Measurements from ENCODE around the gene NPLOC4. TPM values are rescaled to one million over a fixed set of nuclear protein-coding genes. Genes with fewer than 3 reads are reported as not detected.

NPLOC4 gene
- total RNA-seq, 1 experiment from 2014 or later = 146 TPM

GRCh38 chr17:81566461-81567126, 70.3 kb downstream of the NPLOC4 start:
- peak overlapping the region; percentile 57 for H3K27ac Mint-ChIP-seq (ENCODE audit: unreplicated experiment)
- no peak for TF ChIP-seq CTCF (IDR thresholded peaks at IDR 0.05; ENCODE audit: unreplicated experiment)
- H3K36me3 Mint-ChIP-seq (ENCODE audit: insufficient read depth, unreplicated experiment) = peaks cover 73% of the 10 kb centered on the region
- BruUV-seq (replicated peaks) = no TSS peak
- H3K27me3 Mint-ChIP-seq (ENCODE audit: unreplicated experiment) = no peaks in the 10 kb centered on the region
- H3K4me3 Mint-ChIP-seq (ENCODE audit: low read depth, unreplicated experiment) = peak overlapping the region; percentile 56
- CTCF ChIA-PET = interaction anchor here (0.6 to 2.1 kb wide), 5 partner anchors 10 to 344 kb away, joined by 4 to 10 read pairs (median 4); partner anchors contain the start of genes CEP131 and FAAP100
- no peaks in the 10 kb centered on the region for H3K9me3 Mint-ChIP-seq (ENCODE audit: low read depth, unreplicated experiment)
- peak; percentile 69 for DNase-seq
- peaks cover 35% of the 10 kb centered on the region for H3K4me1 Mint-ChIP-seq (ENCODE audit: low read depth, unreplicated experiment)
- intact Hi-C loops (cut with micrococcal nuclease; ENCODE audit: unreplicated experiment) = loop anchor here (1.0 kb wide), 1 partner anchor 35 kb away; no protein-coding TSS in a partner anchor

GRCh38 chr17:81565231-81565630, 71.7 kb downstream of the NPLOC4 start:
- no peak overlapping the region for H3K4me3 Mint-ChIP-seq (ENCODE audit: low read depth, unreplicated experiment)
- no TSS peak for BruUV-seq (replicated peaks)
- CTCF ChIA-PET = interaction anchor here (2.1 kb wide), 1 partner anchor 13 kb away, joined by 10 read pairs; the partner anchor contains the start of gene FAAP100
- no peaks in the 10 kb centered on the region for H3K9me3 Mint-ChIP-seq (ENCODE audit: low read depth, unreplicated experiment)
- H3K36me3 Mint-ChIP-seq (ENCODE audit: insufficient read depth, unreplicated experiment) = peaks cover 82% of the 10 kb centered on the region
- intact Hi-C loops (cut with micrococcal nuclease; ENCODE audit: unreplicated experiment) = no loop called here
- no peak overlapping the region for H3K27ac Mint-ChIP-seq (ENCODE audit: unreplicated experiment)
- no peak for TF ChIP-seq CTCF (IDR thresholded peaks at IDR 0.05; ENCODE audit: unreplicated experiment)
- peaks cover 33% of the 10 kb centered on the region for H3K4me1 Mint-ChIP-seq (ENCODE audit: low read depth, unreplicated experiment)
- no peak for DNase-seq
- H3K27me3 Mint-ChIP-seq (ENCODE audit: unreplicated experiment) = no peaks in the 10 kb centered on the region

- no TSS peak for BruUV-seq (replicated peaks)
- Mint-ChIP-seq H3K9me3 (ENCODE audit: low read depth, unreplicated experiment) (no peaks in the 10 kb centered on the region), H3K4me1 (ENCODE audit: low read depth, unreplicated experiment) (peaks cover 28% of the 10 kb centered on the region), H3K27me3 (ENCODE audit: unreplicated experiment) (no peaks in the 10 kb centered on the region), H3K36me3 (ENCODE audit: insufficient read depth, unreplicated experiment) (peaks cover 81% of the 10 kb centered on the region), H3K27ac (ENCODE audit: unreplicated experiment) (no peak overlapping the region), H3K4me3 (ENCODE audit: low read depth, unreplicated experiment) (no peak overlapping the region)
- TF ChIP-seq CTCF (IDR thresholded peaks at IDR 0.05; ENCODE audit: unreplicated experiment) = no peak
- no peak for DNase-seq
- intact Hi-C loops (cut with micrococcal nuclease; ENCODE audit: unreplicated experiment) = no loop called here
- CTCF ChIA-PET = interaction anchor here (0.7 to 2.1 kb wide), 2 partner anchors 13 to 80 kb away, joined by 3 to 10 read pairs; partner anchors contain the start of gene FAAP100
Observed at GRCh38 chr17:81564778-81565177, 72.1 kb downstream of the NPLOC4 start.

- H3K27ac Mint-ChIP-seq (ENCODE audit: unreplicated experiment) = no peak overlapping the region
- no peaks in the 10 kb centered on the region for H3K27me3 Mint-ChIP-seq (ENCODE audit: unreplicated experiment)
- DNase-seq = no peak
- BruUV-seq (replicated peaks) = no TSS peak
- H3K9me3 Mint-ChIP-seq (ENCODE audit: low read depth, unreplicated experiment) = no peaks in the 10 kb centered on the region
- intact Hi-C loops (cut with micrococcal nuclease; ENCODE audit: unreplicated experiment) = no loop called here
- H3K4me1 Mint-ChIP-seq (ENCODE audit: low read depth, unreplicated experiment) = peaks cover 26% of the 10 kb centered on the region
- H3K36me3 Mint-ChIP-seq (ENCODE audit: insufficient read depth, unreplicated experiment) = peaks cover 84% of the 10 kb centered on the region
- TF ChIP-seq CTCF (IDR thresholded peaks at IDR 0.05; ENCODE audit: unreplicated experiment) = no peak
- H3K4me3 Mint-ChIP-seq (ENCODE audit: low read depth, unreplicated experiment) = no peak overlapping the region
- CTCF ChIA-PET = interaction anchor here (0.6 to 1.0 kb wide), 4 partner anchors 9 to 308 kb away, joined by 3 to 4 read pairs (median 3); no protein-coding TSS in a partner anchor
Observed at GRCh38 chr17:81563861-81564586, 72.9 kb downstream of the NPLOC4 start.
